NCI-H82 treated with DMSO at 0.1 percent for 48 hours (cell line): ENCODE results near the gene PREX1.
A peak's percentile ranks its signal among the peaks of the same experiment; 100 is the strongest.
"Not testable (repeated sequence)": the region's sequence is repeated elsewhere in the genome, so short reads cannot be mapped to it uniquely, and the experiment has no call there.

Experiments used
- DNase-seq: peaks from one replicate; lab custom pipeline; 2025; ENCODE audit not compliant: unreplicated experiment; lab: John Stamatoyannopoulos, UW

The PREX1 gene, protein sequence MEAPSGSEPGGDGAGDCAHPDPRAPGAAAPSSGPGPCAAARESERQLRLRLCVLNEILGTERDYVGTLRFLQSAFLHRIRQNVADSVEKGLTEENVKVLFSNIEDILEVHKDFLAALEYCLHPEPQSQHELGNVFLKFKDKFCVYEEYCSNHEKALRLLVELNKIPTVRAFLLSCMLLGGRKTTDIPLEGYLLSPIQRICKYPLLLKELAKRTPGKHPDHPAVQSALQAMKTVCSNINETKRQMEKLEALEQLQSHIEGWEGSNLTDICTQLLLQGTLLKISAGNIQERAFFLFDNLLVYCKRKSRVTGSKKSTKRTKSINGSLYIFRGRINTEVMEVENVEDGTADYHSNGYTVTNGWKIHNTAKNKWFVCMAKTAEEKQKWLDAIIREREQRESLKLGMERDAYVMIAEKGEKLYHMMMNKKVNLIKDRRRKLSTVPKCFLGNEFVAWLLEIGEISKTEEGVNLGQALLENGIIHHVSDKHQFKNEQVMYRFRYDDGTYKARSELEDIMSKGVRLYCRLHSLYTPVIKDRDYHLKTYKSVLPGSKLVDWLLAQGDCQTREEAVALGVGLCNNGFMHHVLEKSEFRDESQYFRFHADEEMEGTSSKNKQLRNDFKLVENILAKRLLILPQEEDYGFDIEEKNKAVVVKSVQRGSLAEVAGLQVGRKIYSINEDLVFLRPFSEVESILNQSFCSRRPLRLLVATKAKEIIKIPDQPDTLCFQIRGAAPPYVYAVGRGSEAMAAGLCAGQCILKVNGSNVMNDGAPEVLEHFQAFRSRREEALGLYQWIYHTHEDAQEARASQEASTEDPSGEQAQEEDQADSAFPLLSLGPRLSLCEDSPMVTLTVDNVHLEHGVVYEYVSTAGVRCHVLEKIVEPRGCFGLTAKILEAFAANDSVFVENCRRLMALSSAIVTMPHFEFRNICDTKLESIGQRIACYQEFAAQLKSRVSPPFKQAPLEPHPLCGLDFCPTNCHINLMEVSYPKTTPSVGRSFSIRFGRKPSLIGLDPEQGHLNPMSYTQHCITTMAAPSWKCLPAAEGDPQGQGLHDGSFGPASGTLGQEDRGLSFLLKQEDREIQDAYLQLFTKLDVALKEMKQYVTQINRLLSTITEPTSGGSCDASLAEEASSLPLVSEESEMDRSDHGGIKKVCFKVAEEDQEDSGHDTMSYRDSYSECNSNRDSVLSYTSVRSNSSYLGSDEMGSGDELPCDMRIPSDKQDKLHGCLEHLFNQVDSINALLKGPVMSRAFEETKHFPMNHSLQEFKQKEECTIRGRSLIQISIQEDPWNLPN (N-terminal part only)

GRCh38 chr20:48827855-48828733 is at the start of gene PREX1:
Gene PREX1 (minus strand): TSS chr20:48827999. CDS start chr20:48827860, 139 bp downstream.
- DNase-seq: peak; percentile 75

GRCh38 chr20:48877304-48877703 is 49.5 kb upstream of the PREX1 start:
- no peak for DNase-seq

DNA sequence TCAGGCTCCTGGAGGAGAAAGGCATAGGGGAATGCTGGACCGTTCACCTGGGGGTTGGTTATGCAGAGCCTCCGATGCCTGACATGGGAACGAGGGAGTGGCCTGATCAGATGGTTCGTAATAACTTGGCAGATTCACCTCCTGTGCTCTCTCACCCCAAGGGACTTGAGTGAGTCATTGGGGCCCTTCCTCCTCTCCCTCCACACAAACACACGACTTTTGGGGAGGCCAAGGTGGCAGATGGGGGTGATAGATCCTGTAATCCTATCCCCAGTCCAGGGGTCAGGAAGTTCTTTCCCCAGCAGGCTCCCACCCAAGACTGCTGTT is 48.1 kb upstream of the PREX1 start:
- no peak for DNase-seq

DNA sequence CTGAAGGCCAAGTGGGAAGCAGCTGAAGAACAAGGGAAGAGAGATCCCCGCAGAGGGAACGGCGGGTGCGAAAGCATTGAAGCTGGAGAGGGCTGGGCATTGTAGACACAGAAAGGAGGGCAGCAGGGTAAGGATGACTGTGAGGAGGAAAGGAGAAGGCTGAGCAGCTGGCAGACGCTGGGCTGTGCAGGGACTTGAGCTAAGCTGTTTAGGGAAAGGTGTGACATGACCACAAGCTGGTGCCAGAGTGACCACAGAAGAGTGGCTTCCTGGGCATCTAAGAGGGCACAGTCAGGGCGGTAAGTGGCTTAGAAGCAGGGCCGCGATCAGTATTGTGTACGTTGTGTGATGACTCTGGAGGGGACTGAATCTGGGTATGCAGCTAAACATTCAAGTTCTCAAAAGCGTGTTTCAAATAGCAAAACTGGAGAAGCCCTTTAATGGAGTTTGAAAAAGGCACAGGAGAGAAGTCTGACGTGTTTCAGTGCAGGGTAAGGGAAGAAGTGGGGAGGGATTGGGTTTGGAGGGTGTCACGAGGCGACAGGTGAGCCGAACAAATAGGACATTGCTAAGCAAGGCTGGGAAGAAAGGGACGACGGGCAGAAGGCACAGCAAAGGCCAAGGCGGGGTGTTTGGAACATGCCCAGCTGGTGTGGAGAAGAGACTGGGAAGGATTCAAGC is 47.6 kb upstream of the PREX1 start:
- DNase-seq: no peak

DNA sequence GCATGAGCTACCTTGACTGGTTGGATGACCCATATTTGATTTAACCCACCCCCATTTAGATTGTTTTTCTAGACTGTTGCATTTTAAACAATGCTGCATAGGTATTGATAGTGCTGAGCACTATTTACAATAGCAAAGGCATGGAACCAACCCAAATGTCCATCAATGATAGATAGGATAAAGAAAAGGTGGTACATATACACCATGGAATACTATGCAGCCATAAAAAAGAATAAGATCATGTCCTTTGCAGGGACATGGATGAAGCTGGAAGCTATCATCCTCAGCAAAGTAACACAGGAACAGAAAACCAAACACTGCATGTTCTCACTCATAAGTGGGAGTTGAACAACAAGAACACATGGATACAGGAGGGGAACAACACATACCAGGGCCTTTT is 41.6 kb upstream of the PREX1 start:
- DNase-seq: not testable (repeated sequence)

DNA sequence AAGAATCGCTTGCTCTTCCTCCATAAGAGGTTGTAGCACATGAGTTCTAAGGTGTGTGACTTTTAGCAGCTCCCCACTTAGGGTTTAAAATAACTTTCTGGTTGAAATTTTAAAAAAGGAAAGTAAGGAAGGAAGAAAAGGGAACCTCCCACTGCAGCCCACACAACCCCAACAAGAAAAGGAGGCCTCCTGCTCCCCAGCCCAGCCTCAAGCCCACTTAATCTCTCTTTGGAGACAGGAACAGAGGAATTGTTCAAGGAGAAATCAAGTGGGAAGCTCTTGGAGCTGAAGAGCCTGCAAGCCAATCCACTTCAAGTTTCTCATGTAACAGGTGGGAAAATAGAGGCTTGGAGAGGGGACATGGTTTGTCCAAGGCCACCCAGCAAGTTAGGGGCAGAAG is 39.1 kb upstream of the PREX1 start:
- no peak for DNase-seq

- peak; percentile 7 for DNase-seq
Observed at GRCh38 chr20:48864738-48865318, 37.0 kb upstream of the PREX1 start.

DNA sequence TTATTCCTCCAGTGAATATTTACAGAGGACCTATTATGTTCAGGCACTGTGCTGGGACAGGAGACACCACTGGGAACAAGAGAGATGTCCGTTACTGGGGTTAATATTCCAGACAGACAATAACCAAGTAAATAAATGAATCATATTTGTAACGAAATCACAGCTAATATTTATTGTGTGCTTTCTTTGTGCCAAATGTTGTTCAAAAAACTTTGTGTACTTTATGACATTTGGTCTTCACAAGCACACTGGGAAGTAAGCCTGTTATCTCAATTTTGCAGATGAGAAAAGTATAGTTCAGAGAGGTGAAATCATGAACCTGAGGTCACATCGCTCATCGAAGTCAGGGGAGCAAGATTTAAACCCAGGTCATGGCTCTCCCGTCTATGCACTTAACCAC is 36.5 kb upstream of the PREX1 start:
- DNase-seq: no peak

DNA sequence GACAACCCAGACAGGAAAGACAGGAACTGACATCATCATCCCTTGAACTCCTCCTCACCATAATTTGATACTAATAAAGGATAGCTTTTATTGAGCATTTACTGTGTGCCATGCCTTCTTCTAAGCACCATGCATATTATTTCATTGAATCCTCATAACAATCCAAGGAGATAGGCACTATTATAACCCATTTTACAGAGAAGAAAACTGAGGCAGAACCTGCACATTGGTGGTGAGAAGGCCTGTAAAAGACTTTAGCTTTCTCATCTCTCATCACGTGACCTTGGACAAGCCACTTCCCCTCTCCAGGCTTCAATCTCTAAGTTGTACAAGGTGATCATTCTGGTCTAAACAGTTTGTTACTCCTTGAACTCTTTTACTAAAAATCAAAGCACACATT is 34.5 kb upstream of the PREX1 start:
- no peak for DNase-seq

DNA sequence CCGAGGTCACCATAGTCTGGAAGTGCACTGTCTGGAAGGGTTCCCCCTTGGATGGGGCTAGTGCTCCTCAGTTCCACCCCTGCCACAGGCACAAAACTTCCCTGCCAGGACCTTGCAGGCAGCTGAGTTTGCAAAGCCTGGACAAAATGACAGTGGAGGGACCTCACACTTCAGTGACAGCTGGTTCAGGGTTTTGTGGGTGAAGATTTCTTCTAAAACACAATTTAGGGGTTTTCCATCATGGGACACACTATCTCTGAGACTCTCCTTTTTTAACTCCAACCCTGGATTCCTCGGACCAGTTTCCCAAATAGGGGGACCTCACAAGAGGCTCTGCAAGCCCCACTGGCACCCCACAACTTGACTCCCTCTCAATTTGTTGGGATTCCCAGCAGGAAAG is 33.6 kb upstream of the PREX1 start:
- DNase-seq: no peak

DNA sequence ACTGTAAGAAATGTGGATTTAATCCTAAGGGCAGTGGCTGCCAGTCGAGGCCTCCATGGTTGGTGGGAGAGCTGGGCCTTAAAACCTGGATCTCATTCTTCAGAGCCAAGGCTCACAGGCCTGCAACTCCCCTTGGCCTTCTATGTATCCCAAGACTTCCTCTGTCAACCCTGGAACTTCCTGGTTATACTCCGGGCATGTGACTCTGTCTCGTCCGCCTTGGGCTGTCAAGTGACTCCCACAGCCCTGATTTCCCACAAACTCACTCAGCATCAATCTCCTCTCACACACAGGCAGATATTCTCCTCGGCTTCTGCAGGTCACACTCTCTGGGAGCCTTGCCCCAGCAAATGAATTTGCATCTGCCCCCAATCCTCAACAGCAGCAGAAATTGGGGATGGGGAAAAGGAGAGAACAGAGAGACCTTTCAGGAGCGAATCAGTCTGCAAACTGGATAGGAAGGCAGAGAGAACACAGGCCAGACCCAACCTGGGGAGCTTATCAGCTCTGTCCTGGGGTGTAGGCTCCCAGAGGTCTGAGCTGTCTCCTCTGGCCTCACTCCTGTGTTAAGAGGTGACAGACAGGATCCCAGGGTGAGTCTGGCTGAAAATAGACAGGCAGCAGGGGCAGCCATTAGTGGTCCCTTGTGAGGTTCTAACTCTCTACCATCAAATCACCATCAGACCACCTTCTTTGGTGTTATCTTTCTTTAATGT is 30.4 kb upstream of the PREX1 start:
- no peak for DNase-seq

DNA sequence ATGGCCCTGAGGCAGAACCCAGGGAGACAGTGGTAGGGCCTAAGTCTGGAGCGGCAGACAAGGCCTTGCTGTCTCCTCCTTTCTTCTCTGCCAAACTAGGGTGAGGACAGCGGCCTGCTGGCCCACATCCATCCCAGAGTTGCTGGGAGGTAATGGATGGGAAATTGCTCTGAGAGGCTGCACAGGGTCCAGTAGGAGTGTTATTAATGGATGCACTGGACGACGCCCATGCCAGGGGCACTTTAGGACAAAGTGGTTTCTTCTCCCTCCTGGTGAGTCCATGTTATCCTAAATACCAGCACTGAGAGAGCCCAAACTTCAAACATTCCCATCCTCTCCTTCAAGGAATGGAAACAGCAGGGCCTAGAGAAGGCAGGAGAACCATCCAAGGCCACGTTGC is 28.3 kb upstream of the PREX1 start:
- DNase-seq: no peak

DNA sequence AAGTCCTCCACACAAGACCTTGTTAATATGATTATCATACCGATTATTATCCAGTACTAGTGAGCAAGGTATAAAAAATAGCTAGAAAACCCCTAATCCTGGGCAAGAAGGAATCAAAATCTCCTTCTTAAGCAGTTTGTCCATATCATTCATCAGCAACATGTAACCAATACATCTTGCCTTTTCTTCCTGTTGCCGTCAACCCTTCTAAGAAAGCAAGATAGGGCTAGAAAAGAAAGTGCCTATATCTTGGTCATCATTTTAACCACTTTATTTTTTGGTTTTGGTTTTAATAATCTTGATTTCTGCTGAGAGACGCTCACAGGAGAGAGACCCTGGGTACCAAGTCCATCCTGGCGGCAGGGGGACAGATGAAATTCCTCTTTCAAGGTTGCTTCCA is 27.2 kb upstream of the PREX1 start:
- no peak for DNase-seq

DNA sequence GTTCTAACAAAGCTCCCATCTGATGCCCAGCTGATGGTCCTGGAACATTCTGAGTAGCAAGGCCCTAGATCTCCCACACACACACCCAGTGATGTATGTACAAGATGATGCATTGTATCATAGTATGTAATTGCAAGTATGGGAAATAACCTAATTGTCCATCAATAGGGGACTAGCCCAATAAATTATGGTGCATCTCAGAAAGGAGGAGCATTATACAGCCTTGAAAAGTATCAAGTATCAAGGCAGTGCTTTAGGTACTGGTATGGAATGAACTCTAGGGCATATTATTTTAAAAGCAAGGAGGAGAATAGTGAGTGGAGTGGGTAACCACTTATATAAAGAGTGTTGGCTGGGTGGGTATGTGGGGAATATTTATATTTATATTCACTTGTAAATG is 24.8 kb upstream of the PREX1 start:
- DNase-seq: no peak

DNA sequence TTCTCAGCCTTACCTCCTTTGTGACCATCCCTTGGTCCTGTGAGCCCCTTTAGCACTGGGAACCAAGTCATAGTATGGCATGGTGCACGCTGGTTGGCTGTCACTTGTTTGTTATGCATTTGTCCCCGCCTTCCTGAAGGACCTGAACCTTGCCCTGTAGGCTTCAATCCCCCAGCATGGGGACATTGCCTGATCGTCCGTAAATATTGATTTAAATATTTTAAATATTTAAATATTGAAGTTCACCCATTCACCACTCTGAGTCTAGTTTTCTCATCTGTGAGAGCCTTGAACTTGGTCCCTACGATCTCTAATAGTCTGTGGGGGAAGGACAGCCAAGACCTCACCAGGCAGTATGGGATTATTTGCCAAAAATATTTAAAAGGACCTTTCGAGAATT is 23.8 kb upstream of the PREX1 start:
- DNase-seq: no peak

DNA sequence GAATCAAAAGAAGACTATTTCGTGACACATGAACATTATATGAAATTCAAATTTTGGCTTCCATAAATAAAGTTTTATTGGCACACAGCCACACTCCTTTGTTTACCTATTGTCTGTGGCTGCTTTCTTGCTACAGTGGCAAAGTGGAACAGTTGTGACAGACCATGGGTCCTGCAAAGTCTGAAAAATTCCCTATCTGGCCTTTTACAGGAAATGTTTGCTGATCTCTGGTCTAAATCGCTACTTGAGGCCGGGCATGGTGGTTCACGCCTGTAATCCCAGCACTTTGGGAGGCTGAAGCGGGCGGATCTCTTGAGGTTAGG is 23.1 kb upstream of the PREX1 start:
- no peak for DNase-seq

DNA sequence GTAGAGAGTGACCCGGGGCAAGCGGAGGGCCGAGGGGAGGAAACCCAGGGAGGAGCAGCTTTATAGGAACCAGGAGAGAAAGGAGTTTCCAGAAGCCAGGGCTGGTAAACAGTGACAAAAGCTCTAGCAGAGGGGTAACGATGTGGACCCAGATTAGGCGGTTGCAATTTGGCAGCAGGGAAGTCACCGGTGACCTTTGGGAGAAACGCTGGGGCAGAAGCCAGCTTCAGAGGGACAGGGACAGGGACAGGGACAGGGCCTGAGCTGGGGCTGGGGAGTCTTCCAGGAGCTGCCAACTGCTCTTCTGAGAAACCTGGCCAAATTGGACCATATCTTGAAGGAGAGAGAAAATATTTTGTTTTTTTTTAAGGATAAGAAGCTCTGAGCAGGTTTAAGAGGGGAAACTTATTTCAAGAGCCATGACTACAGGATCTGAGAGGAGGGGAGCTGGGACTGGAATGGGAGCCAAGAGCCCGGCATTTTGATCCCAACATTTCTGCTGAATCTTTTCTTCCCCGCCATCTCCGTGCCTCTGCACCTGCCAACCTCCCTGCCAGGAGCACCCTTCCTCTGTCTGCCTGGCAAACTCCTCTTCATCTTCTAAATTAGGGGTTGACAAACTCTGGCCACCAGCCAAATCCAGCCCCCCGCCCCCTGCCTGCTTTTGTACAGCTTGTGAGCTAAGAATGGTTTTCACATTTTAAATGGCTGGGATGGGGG is 22.6 kb upstream of the PREX1 start:
- DNase-seq: no peak

DNA sequence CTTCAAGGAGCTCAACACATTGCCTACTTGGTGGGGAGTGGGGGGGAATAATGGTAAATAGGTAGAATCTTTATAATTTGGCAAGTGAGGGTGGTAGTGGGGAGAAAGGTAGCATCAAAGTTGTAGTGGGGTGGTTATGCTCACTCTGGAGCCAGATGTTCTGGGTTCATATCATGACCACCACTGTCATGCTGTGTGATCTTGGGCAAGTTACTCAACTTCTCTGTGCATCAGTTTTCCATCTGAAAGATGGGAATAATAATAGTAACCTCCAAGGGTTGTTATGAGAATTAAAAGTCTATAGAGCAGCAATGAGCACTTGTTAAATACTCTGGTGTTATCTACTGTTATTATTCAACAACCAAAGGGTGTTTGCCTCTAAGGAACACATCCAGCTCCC is 22.0 kb upstream of the PREX1 start:
- no peak for DNase-seq

- no peak for DNase-seq
Observed at GRCh38 chr20:48849299-48849698, 21.5 kb upstream of the PREX1 start.
